RWPE2 (cell line): Measurements from ENCODE around the gene SNPH.

Experiments
- ATAC-seq: fragments of 200-7000 bp; cut with Tn5 transposase; 3 replicates; pipeline ENCODE4 v1.9.1; 2021; ENCODE audit warnings: low read depth
- DNase-seq: peaks from one replicate; pipeline ENCODE4 v3.0.0-alpha.2; 2020; ENCODE audit warnings: low spot score
- H3K27ac ChIP-seq: fragments of 450-650 bp; 2 replicates; pipeline ENCODE4 v1.5.1; 2017; ENCODE audit warnings: mild to moderate bottlenecking; ENCODE audit not compliant: poor library complexity, severe bottlenecking
- H3K27me3 ChIP-seq: fragments of 250-450 bp; sonication (Bioruptor Pico); 2 replicates; pipeline ENCODE4 v1.5.1; 2021; ENCODE audit warnings: mild to moderate bottlenecking, moderate library complexity; ENCODE audit not compliant: insufficient read depth, poor library complexity, severe bottlenecking
- H3K36me3 ChIP-seq: fragments of 250-450 bp; sonication (Bioruptor Pico); 2 replicates; pipeline ENCODE4 v1.5.1; 2020; ENCODE audit warnings: low read depth, mild to moderate bottlenecking, moderate library complexity
- H3K4me1 ChIP-seq: fragments of 250-450 bp; sonication (Bioruptor Pico); 2 replicates; pipeline ENCODE4 v1.5.1; 2021; ENCODE audit warnings: mild to moderate bottlenecking, moderate library complexity; ENCODE audit not compliant: insufficient read depth, poor library complexity, severe bottlenecking
- H3K4me3 ChIP-seq: fragments of 250-450 bp; sonication (Bioruptor Pico); 2 replicates; pipeline ENCODE4 v1.5.1; 2021; ENCODE audit warnings: mild to moderate bottlenecking, moderate library complexity; ENCODE audit not compliant: severe bottlenecking
- H3K9me3 ChIP-seq: fragments of 250-450 bp; sonication (Bioruptor Pico); 2 replicates; pipeline ENCODE4 v1.5.1; 2021; ENCODE audit warnings: mild to moderate bottlenecking, moderate library complexity; ENCODE audit not compliant: severe bottlenecking
- TF ChIP-seq, protein P1 (sequence below): fragments of 450-650 bp; IDR thresholded peaks from one replicate; pipeline ENCODE4 v1.5.1; 2017; ENCODE audit warnings: mild to moderate bottlenecking, moderate library complexity; ENCODE audit not compliant: poor library complexity, severe bottlenecking

The SNPH gene

DNA sequence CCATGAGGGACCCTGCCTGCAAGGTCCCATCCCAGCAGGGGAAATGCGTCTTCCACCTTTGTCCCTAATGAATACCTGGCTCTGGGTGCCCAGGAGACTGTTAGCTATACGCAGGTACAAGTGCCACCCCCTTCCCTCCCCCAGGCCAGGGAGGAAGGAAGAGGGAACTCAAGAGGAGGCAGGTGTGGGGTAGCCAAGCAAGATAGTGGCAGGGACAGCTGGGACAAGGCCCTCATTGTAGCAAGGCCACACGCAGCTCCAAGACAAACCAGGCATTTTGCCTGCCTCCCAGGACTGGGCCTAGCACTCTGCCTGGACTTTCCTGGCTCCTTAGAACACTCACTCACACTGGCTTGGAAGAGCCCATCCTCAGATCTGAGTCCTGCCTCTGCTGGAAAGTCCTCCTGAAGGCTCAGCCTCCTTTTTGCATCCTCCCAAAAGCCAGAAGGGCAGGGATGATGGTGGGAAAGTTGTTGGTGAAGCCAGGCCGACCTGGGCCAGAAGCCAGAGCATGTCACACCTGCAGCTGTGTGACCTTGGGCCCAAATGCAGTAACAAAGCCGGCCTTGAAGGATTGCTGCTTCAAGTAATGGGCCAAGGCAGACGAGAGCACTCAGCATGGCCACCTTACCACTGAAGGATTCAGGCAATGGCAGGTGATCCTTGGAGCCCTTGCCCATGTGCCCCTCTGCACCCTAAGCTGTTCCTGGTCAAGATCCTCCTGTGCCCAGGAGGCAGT lies 27.7 kb downstream of the SNPH start:
- no peaks in the 10 kb centered on the region for H3K9me3 ChIP-seq
- H3K27me3 ChIP-seq = no peaks in the 10 kb centered on the region
- H3K36me3 ChIP-seq = no peaks in the 10 kb centered on the region
- ATAC-seq (no peak), DNase-seq (no peak)
- H3K4me3 ChIP-seq = no peak overlapping the region
- no peak overlapping the region for H3K27ac ChIP-seq
- H3K4me1 ChIP-seq = no peaks in the 10 kb centered on the region
- TF ChIP-seq, protein P1, sequence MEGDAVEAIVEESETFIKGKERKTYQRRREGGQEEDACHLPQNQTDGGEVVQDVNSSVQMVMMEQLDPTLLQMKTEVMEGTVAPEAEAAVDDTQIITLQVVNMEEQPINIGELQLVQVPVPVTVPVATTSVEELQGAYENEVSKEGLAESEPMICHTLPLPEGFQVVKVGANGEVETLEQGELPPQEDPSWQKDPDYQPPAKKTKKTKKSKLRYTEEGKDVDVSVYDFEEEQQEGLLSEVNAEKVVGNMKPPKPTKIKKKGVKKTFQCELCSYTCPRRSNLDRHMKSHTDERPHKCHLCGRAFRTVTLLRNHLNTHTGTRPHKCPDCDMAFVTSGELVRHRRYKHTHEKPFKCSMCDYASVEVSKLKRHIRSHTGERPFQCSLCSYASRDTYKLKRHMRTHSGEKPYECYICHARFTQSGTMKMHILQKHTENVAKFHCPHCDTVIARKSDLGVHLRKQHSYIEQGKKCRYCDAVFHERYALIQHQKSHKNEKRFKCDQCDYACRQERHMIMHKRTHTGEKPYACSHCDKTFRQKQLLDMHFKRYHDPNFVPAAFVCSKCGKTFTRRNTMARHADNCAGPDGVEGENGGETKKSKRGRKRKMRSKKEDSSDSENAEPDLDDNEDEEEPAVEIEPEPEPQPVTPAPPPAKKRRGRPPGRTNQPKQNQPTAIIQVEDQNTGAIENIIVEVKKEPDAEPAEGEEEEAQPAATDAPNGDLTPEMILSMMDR = no peak

GRCh38 chr20:1294497-1294896 lies 28.4 kb downstream of the SNPH start:
- no peaks in the 10 kb centered on the region for H3K4me1 ChIP-seq
- no peaks in the 10 kb centered on the region for H3K9me3 ChIP-seq
- no peak overlapping the region for H3K27ac ChIP-seq
- H3K27me3 ChIP-seq = no peaks in the 10 kb centered on the region
- no peak overlapping the region for H3K4me3 ChIP-seq
- ATAC-seq (no peak), DNase-seq (no peak)
- TF ChIP-seq, protein P1 = no peak
- H3K36me3 ChIP-seq = no peaks in the 10 kb centered on the region

GRCh38 chr20:1295276-1295930 lies 29.3 kb downstream of the SNPH start:
- H3K27me3 ChIP-seq = no peaks in the 10 kb centered on the region
- no peak overlapping the region for H3K4me3 ChIP-seq
- H3K27ac ChIP-seq = no peak overlapping the region
- H3K4me1 ChIP-seq = no peaks in the 10 kb centered on the region
- no peak for DNase-seq
- no peaks in the 10 kb centered on the region for H3K9me3 ChIP-seq
- ATAC-seq = no peak
- H3K36me3 ChIP-seq = no peaks in the 10 kb centered on the region
- TF ChIP-seq, protein P1 = no peak

- TF ChIP-seq, protein P1 = no peak
- no peaks in the 10 kb centered on the region for H3K36me3 ChIP-seq
- DNase-seq (no peak), ATAC-seq (no peak)
- no peaks in the 10 kb centered on the region for H3K9me3 ChIP-seq
- H3K4me3 ChIP-seq = no peak overlapping the region
- H3K4me1 ChIP-seq = peaks cover 7% of the 10 kb centered on the region
- no peak overlapping the region for H3K27ac ChIP-seq
- H3K27me3 ChIP-seq = no peaks in the 10 kb centered on the region
These were observed 30.1 kb downstream of the SNPH start for GRCh38 chr20:1296117-1296610.

- Histone ChIP-seq H3K27ac (no peak overlapping the region), H3K4me1 (peaks cover 8% of the 10 kb centered on the region), H3K27me3 (no peaks in the 10 kb centered on the region), H3K9me3 (no peaks in the 10 kb centered on the region), H3K4me3 (no peak overlapping the region), H3K36me3 (no peaks in the 10 kb centered on the region)
- TF ChIP-seq, protein P1 = no peak
- DNase-seq = peak; percentile 21
- ATAC-seq = no peak
These were observed 30.8 kb downstream of the SNPH start for GRCh38 chr20:1296922-1297321.
